ENCODE results near the gene AQP12B.
"Not testable (repeated sequence)": the region's sequence is repeated elsewhere in the genome, so short reads cannot be mapped to it uniquely, and the experiment has no call there.

Gene AQP12B

DNA sequence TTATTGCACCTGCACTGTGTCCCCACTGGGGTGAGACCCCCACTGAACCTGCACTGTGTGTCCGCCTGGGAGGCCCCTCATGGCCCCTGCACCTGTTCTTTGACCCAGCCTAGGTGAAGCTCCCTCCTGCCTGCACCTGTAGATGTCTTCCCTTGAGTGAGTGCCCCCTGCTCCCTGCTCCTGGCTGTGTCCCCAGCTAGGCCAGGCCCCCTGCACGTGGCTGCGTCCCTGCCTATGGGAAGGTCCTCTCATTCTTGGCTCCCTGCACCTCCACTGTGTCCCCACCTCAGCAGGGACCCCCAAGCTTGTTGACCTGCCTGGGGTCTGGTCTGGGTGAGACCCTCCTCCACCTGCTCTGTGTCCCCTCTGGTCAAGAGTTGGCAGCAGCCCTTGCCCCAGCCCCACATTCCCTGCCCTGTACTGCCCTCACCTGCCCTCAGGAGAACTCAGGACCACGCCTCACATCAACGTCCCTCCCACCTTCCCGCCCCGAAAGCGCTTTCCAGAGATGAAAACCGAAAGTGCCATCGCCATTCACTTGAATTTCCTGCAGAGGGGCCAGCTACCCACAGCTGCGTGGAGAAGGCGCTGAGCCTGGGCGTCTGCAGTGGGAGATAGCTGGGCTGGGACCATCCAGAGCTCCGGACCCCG is 769 bp upstream of the AQP12B start:
- not testable (repeated sequence) for DNase-seq (ENCODE audit: low read depth)

DNA sequence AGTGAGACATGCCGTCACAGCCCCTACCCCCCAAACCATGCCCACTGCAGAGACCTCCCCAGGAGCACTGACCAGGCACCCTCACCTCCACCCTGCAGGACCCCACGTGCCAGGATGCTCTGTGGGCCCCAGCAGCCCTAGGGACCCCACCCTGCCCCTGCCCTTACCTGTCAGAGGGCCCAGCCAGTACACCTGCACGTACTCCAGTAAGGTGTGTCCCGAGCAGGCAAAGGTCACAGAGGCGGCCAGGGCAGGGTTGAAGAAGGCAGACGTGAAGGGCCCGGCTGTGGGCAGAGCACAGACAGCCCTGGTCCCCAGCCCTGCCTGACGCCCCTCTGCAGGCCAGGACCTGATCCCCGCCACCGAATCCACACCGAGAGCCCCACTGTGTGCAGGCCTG is 2.5 kb downstream of the AQP12B start:
- DNase-seq (ENCODE audit: low read depth) = not testable (repeated sequence)

DNA sequence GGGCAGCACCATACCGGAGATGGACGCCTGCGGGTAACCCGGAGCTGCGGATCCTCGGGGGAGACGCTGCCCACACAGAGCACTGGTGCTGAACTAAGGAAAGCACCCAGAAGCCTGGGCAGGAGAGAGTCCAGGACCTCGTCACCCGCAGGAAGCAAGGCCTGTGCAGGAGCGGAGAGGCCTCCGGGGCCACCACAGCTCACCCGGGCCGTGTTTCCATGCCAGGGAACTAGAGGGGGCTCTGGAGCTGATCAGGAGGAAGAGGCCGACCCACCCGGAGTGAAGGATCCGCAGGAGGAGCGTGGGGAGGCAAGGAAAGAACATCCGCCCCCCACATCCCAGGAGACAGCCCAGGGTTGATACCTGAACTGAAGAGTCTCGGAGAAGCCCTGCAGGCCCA is 3.8 kb downstream of the AQP12B start:
- not testable (repeated sequence) for DNase-seq (ENCODE audit: low read depth)

DNA sequence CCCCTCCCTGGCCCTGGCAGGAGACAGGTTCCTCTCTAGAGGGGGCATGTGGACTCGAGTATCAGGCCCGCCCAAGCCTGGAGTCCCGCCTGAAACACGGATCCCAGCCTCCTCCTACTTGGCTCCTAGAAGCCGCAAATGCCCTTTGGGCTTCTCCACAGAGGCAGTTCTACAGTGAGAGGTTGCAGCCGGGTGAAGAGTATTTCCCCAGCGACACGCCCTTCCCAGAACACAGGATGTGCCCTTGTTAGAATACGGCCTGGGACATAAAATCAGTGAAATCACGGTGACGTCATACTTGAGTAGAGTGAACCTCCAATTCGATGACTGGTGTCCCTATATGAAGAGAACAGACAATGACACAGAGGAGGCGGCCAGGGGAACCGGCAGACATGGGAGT is 4.6 kb downstream of the AQP12B start:
- not testable (repeated sequence) for DNase-seq (ENCODE audit: low read depth)

DNA sequence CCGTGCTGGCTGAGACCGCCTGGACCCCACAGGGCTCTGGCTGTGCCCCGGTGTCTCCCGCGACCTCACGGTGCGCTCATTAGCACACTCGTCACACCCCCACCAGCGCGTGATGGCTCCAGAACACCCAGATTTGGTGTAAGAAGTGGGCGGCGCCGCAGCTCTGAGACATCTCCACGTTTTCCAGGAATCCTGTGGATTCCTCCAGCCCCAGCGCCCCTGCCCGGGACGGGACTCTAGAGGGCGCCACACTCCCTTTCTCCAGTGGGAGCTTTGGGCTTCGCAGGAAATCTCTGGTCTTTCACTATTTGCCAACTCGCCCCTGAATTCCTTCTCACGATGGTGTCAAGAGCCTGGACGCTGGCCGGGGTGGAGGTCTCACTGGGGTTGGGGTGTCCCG is 7.3 kb downstream of the AQP12B start:
- DNase-seq (ENCODE audit: low read depth) = not testable (repeated sequence)

DNA sequence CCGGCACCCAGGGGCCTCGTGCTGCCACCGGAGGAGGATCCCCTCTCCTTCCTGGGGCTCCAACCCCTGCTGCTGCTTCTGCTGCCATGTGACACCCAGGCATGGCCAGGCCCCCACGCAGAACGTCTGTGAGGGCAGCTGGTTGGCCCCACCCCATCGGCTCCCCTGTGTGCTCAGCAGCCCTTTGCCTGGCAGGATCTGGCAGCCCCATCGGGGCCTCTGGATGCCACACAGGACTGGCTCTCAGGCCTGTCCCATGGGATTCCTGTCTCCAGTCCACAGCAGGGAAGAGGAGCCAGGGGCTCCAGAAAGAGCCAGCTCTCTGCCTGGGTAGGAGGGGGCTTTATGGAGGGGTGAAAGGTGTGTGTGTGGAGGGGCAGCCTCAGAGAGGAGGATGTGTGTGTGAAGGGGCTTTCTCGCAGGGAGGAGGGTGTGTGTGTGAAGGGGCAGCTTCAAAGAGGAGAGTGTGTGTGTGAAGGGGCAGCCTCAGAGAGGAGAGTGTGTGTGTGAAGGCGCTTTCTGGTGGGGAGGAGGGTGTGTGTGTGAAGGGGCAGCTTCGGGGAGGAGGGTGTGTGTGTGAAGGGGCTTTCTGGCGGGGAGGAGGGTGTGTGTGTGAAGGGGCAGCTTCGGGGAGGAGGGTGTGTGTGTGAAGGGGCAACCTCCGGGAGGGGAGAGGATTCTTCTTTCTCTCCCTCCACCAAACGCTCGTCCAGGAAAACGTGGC is 8.1 kb downstream of the AQP12B start:
- DNase-seq (ENCODE audit: low read depth) = not testable (repeated sequence)

DNA sequence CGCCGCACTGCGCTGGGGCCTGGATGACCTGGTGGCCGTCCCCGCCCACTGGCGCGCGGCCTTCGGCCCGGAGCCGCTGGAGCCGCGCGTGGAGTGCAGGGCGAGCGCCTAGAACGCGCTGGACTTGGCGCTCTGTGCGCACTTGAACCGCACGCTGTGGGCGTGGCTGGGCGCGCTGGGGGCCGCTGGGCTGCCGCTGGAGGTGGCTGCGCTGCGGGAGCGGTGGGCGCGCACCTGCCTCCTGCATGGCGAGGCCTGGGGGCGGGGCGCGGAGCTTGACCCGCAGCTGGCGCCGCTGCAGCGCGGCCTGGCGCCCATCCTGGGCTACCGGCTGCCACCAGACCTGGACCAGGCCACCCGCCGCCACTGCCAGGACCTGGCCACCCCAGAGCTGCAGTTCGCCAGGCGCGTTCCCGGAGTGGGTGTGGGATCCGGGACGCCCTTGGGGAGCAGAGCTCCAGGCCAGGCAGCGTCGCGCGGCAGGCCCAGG is 9.9 kb downstream of the AQP12B start:
- no peak for DNase-seq (ENCODE audit: low read depth)

DNA sequence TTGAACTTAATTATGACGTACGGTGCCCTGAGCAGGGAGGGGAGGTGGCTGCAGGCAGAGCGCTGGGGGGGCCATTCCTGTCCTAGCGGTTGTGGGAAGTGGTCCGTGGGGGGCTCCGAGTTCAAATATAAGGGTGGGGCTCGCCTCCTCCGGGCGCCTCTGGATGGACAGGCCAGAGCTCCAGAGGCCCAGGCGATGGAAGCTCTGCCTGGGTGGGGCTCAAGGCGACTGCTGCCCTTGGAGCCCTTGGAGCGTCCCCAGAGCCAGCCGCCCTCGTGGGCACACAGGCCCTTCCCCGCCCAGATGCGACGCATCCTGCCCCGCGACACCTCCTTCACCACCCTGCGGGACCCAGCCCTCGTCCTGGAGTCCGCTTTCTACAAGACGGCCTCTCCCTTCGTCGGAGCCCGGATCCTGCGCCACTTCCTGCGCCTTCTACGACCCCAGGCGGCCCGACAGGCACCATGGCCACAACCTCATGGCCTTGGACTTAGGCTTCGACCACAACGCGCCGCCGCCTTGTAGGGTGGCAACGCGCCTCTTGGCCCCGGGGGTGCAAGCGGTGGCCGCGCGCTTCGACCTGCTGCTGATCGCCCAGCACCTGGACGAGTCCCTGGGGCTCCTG is 10.5 kb downstream of the AQP12B start:
- DNase-seq (ENCODE audit: low read depth) = no peak

DNA sequence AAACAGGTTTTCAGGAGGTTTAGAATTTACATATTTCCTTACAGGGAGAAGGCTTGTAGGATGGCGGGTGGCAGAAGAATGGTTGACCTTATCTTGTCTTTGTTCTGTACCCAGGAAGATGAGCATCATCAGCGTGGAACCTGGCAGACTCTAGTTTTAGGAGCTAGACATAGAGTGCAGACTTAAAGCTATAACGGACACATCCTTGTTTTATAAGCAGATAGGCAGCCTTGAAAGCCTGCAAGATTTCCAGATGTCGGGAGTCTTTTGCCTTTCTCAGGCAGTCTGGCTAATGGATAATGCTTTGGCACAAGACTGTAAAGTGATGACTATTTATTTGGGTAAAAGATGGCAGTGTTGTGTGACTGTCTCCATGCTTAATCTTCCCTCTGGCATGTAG is 11.7 kb downstream of the AQP12B start:
- DNase-seq (ENCODE audit: low read depth) = no peak

DNA sequence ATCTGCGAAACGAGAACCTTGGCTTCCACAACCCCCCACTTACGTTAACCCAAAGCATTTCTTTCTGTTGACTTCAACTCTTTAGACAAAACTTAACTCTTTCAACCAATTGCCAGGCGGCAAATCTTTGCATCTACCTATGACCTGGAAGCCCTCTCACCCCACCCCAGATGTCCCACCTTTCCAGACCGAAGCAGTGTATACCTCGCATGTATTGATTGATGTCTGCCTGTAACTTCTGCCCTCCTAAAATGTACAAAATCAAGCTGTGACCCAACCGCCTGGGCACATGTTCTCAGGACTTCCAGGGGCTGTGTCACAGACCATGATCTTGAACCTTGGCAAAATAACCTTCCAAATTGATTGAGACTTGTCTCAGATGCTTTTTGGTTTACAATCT is 12.3 kb downstream of the AQP12B start:
- no peak for DNase-seq (ENCODE audit: low read depth)

DNA sequence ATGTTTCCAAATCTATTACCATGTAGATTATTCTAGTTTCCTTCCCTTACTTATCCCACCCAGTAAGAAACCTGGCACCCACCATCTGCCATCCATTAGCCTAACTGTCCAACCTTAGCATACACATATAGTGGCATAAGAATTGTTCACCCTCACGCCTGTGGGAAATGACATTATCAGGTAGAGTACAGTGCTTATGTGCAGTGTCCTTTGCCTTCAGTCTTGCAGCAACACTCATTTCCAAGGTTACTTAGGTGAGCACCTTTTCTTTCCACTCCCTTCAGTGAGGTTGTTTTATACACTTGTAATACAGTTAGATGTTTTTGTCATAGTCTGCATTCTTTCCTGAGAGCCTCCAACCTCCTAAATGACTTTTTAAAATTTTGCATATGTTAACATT is 18.1 kb downstream of the AQP12B start:
- no peak for DNase-seq (ENCODE audit: low read depth)

DNA sequence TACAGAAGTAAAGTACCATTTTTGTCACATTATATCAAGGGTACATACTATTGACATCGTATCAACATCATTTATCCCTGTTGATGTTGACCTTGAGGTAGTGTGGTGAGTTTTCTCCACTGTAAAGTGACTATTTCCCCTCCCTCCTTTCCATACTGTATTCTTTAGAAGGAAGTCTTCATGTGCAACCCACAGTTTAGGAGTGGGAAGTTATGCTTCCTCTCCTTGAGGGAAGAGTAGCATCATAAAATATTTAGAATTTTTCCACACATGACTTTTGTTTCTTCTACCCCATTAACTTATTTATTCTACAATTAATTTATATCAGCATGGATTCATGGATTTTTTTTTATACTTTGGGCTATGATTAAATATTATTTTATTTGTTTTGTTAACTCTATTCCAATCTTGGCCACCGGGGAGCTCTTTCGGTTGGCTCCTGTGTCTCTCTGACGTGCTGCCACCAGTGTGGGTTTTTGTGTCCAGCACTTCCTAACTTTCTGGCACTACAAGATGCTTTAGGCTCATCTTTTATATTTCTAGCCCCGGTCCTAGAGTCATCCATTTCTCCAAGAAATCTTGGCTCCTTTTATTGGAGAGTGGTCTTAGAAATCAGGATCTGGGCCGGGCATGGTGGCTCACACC is 19.0 kb downstream of the AQP12B start:
- DNase-seq (ENCODE audit: low read depth) = no peak

DNA sequence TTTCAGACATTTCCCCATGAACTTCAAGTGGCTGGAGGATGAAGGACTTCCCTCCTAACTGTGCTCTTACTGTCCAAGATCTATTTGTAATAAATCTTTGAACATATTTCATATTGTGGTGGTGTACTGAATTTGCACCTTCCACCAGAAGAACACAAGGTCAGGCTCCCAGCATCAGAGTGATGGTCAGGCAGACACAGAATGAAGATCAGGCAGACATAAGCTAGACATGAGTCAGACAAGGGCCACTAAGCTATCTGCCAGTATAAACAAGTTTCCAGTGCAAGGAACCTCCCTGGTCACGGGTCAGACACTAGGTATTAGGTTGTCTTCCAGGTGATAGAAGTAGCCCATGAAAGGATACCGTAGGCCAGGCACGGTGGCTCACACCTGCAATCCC is 20.0 kb downstream of the AQP12B start:
- no peak for DNase-seq (ENCODE audit: low read depth)

DNA sequence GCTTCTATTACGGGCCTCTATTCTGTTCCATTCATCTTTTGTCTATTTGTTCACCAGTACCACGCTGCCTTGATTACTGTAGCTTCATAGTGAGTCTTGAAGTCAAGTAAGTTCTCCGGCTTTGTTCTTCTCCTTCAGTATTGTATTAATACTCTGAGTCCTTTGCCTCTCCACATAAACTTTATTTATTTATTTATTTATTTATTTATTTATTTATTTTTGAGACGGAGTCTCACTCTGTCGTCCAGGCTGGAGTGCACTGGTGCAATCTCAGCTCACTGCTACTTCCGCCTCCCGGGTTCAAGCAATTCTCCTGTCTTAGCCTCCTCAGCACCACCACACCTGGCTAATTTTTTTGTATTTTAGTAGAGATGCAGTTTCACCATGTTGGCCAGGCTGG is 22.8 kb downstream of the AQP12B start:
- DNase-seq (ENCODE audit: low read depth) = not testable (repeated sequence)

DNA sequence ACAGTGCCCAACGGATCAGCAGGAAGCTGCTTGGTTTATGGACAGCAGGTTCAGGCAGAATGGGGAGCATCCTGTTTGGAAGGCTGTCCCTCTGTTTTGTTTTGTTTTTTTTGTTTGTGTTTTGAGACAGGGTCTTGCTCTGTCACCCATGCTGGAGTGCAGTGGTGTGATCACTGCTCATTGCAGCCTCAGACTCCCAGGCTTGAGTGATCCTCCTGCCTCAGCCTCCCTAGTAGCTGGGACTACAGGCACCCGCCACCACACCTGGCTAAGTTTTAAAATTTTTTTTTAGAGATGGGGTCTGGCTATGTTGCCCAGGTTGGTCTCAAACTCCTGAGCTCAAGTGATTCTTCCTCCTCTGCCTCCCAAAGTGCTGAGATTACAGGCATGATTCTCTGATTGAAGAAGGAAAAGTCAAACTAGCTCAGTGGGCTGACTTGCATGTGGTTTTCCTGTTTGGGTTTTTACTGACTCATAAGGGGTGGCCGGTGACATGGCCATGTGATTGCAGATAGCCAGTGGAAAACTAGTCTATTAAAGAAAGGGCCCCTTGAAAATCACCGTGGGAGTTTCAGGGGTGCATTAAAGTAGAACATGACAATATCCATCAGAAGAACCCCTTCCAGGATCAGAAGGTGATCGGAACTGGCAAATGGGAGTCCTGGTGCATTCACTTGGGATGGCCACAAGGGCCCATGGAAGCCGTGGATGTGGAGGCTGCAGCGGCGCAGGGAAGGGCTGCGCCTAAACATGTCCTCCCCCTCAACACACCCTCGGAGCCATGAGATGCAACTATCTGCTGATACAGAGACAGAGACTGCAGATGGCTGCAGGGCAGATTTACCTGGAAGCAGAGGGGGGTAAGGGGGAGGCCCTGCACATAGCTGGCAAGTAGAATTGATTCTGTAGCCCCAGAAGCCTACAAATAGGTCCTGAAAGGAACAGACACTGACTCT is 26.5 kb downstream of the AQP12B start:
- DNase-seq (ENCODE audit: low read depth) = no peak

DNA sequence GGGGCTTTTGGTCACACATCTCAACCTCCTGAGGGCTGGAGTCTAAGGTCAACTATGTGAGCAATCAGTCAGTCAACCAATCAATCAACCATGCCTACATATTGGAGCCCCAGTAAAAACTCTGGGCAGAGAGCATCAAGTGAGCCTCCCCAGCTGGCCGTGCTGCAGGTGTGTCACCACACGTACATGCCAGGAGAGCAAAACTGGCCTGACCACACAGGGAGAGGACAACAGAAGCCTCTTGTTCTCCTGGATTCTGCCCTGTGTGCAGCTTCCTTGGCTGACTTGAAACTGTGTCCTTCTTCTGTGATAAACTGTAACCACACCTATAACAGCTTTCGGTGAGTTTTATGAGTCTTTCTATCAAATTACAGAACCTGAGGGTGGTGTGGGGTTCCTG is 31.5 kb downstream of the AQP12B start:
- DNase-seq (ENCODE audit: low read depth) = no peak

DNA sequence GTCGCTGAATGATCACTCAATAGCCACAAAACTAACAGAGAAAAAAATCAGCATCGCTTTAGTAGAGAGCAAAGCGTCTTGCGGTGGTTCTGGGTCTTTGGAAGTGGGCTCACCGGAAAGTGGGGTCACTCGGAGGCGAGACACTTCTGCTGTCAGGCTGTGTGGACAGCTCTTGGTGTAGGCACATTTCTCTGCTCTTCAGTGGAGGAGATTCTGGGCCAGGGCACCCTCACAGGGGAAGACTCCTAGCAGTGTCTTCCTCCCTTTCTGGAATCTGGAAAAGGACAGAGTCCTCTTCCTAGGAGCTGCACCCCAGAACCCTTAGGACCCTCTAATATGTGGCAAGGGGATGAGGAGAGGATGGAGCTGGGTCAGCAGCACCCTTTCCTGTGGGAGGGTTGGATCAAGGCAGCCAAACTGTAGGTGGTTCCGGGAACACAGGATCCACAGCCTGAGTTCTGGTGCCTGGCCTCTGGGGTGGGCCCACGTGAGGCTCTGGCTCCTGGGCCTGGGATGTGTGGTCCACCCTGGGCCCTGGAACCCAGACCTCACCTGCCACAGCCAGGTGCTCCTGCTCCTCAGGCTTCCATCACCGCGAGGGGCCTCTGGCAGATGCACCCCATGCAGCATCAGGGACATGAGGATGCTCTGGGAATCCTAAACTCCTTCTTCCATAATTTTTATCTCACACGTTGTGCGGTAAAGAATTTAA is 32.3 kb downstream of the AQP12B start:
- DNase-seq (ENCODE audit: low read depth) = no peak

DNA sequence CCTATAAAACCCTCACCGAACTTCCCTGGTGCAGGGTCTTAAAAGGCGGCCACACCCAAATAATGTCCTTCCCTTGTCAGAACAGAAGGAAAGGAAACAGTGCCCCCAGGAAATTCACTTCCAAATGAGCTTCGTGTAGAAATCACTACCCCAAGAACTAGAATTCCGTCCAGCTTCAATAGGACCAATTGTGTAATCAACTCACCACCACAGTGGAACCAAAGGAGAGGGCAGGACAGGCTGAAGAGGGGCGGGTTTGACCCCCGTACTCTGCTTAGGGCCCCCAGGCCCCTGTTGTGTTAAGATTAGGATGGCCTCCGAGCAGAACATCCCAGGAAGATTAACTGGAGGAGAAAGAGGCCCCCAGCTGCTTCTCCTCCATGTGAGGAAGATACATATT is 33.4 kb downstream of the AQP12B start:
- DNase-seq (ENCODE audit: low read depth) = no peak

DNA sequence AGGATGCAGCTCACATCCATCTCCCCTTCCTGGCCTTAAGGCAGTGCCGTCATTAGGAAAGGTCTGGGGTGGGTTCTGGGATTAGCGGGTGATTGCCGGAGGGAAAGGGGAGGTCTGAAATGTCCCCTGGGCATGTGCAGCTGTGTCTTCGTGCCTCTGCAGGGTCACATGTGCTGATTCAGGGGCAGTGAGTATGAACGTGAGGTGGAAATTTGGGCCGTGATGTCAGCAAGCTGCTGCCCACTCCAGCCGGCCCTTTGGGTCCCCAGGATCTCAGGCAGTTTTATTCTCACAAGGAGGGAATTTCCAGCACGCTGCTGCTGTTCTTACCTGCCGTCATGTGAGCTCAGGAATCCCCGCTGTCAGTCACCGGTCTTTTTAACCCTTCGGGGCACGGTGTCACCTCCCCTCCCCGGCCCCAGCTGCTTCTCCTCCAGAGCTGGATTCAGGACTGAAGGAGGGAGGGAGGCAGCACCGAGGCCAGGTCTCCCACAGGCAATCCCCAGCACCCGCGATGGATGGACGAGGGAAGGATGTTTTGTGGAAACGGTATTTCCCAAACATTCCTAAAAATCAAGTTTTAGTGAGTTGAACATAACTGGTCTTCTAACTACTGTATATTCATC is 33.9 kb downstream of the AQP12B start:
- no peak for DNase-seq (ENCODE audit: low read depth)

DNA sequence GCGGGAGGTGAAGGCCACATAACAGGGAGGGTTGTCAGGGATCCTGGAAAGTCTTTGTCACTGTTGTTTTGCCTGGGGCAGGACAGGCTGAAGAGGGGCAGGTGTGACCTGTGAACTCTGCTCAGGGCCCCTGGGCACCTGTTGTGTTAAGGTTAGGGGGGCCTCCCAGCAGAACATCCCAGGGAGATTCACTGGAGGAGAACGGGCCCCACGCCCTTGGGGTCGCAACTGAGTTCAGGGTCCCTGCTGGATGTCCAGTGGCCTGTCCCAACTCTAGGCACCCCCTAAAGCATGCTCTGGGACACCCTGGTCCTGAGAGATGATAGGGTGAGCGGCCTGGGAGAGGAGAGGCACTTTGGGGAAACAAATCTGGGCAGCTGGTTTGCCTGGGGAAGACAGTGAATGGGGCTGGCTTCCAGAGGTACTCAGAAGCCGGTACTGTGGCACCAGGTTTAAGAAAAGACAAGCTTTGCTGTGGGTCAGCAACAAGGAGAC is 34.5 kb downstream of the AQP12B start:
- no peak for DNase-seq (ENCODE audit: low read depth)
